Neuron (in vitro differentiated cells): Measurements from ENCODE around the gene ZKSCAN1.

Experiments
- H2AFZ ChIP-seq: one replicate; pipeline ENCODE4 v1.6.1; 2013; ENCODE audit warnings: low read depth, mild to moderate bottlenecking, inconsistent platforms, low read length, moderate library complexity
- H3K27me3 ChIP-seq: one replicate; pipeline ENCODE4 v1.6.1; 2013; ENCODE audit warnings: low read length; ENCODE audit not compliant: insufficient read depth
- H3K36me3 ChIP-seq: one replicate; pipeline ENCODE4 v1.6.1; 2013; ENCODE audit warnings: low read length; ENCODE audit not compliant: insufficient read depth
- H3K4me1 ChIP-seq: one replicate; pipeline ENCODE4 v1.6.1; 2013; ENCODE audit warnings: low read length; ENCODE audit not compliant: insufficient read depth
- H3K4me3 ChIP-seq: 2 replicates; pipeline ENCODE4 v1.5.1; 2013; ENCODE audit warnings: mild to moderate bottlenecking, low read length, moderate library complexity
- H3K9me3 ChIP-seq: one replicate; pipeline ENCODE4 v1.6.1; 2013; ENCODE audit warnings: low read length

ZKSCAN1 gene

DNA sequence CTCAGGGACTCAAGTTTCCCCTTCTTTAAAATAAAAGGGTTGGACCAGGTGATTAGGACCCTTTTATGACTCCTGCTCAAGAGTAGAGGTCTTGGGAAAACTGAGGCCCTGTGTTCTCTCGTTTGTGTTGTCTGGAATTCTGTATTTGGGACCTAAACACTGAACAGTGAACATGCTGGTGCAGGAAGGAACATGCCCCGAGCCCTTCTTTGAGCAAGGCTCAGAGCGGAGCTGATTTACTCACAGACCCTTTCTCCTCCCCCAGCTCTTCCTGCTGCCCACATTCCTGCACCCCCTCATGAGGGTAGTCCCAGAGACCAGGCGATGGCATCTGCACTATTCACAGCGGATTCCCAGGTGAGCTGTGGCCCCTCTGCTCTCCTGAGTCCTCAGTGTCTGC, 14.2 kb downstream of the ZKSCAN1 start:
- no peaks in the 10 kb centered on the region for H3K4me1 ChIP-seq
- peaks cover 84% of the 10 kb centered on the region for H3K36me3 ChIP-seq
- no peaks in the 10 kb centered on the region for H3K27me3 ChIP-seq
- H3K4me3 ChIP-seq, result no peak overlapping the region
- H3K9me3 ChIP-seq, result no peaks in the 10 kb centered on the region
- no peak overlapping the region for H2AFZ ChIP-seq

DNA sequence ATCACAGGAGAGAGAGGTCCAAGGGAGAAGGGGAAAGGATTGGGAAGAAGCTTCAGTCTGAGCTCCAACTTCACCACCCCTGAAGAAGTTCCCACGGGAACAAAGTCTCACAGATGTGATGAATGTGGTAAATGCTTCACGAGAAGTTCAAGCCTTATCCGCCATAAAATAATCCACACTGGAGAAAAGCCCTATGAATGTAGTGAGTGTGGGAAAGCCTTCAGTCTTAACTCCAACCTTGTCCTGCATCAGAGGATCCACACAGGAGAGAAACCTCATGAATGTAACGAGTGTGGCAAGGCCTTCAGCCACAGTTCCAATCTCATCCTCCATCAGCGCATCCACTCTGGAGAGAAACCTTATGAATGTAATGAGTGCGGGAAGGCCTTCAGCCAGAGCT, 18.1 kb downstream of the ZKSCAN1 start:
- H3K4me1 ChIP-seq, result no peaks in the 10 kb centered on the region
- H3K27me3 ChIP-seq, result no peaks in the 10 kb centered on the region
- H2AFZ ChIP-seq, result no peak overlapping the region
- H3K4me3 ChIP-seq, result no peak overlapping the region
- H3K36me3 ChIP-seq, result peaks cover 87% of the 10 kb centered on the region
- no peaks in the 10 kb centered on the region for H3K9me3 ChIP-seq

DNA sequence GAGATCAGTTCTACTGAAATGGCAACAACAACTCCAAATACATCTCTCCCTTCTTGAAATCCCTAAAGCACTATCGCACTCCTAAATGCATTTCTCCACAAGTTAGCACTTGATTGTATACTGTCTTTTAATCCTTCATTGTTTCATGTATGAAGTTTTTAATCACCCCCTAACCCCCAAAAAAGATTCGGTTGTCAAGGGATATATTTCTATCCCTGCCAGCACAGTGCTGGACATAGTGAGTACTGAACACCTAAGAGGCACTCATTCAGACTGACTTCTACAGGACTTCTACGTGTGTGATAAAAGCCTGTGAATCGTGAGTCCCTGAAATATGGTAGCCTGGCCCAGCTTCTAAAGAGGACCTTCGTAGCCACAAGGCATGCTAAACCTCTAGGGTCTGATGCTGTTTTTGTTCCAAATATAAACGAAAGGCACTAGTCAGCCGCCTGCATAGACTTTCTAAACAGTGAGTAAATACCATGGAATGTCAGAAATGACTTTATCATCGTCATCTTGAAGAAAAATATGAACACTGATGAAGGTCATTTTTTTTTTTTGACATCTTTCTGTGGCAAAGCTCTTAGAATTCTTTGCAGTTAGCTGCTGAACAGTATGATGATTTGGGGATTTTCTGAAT, 19.6 kb downstream of the ZKSCAN1 start:
- Histone ChIP-seq H2AFZ (no peak overlapping the region), H3K4me1 (no peaks in the 10 kb centered on the region), H3K9me3 (no peaks in the 10 kb centered on the region), H3K4me3 (no peak overlapping the region), H3K27me3 (no peaks in the 10 kb centered on the region), H3K36me3 (peaks cover 81% of the 10 kb centered on the region)

DNA sequence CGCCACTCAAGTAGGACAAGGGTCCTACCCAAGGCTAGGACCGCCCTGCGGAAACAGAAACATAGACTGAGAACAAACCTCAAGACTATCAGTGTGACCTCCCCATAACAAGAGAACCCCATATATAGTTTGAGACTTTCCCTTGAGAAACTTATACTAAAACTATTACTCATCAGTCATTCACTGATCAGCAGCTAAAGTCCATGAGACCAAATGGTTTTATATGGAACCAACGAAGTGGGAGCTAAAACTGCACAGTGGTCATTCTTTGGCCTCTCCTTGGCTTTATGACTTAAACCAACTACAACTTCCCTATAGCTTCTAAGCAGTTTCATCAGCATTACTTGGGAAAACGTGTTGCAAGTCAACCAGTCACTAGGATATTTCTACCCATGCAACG, 20.5 kb downstream of the ZKSCAN1 start:
- Histone ChIP-seq H3K36me3 (peaks cover 77% of the 10 kb centered on the region), H3K9me3 (no peaks in the 10 kb centered on the region), H3K4me1 (no peaks in the 10 kb centered on the region), H3K27me3 (no peaks in the 10 kb centered on the region), H2AFZ (no peak overlapping the region), H3K4me3 (no peak overlapping the region)

DNA sequence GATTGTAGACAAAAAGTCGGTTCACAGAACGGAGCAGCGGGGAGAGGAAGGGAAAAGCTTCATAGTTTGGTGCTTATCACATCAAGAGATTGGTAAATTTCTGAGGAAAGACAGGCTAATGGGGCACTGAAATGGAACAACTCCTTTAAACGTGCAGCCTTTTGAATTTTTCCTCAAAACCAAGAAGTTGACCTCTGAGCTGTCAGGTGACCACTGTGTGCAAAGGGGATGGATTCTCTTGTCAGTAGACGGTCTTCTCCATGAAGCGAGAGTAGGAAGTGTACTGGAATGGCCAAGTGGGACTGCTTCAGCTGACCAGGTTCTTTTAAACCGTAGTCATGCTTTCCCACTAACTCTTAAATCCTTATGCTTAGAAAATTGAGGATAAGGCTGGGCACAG, 22.9 kb downstream of the ZKSCAN1 start:
- no peak overlapping the region for H3K4me3 ChIP-seq
- H3K27me3 ChIP-seq, result no peaks in the 10 kb centered on the region
- H3K36me3 ChIP-seq, result peaks cover 58% of the 10 kb centered on the region
- H3K4me1 ChIP-seq, result no peaks in the 10 kb centered on the region
- H3K9me3 ChIP-seq, result no peaks in the 10 kb centered on the region
- H2AFZ ChIP-seq, result no peak overlapping the region

DNA sequence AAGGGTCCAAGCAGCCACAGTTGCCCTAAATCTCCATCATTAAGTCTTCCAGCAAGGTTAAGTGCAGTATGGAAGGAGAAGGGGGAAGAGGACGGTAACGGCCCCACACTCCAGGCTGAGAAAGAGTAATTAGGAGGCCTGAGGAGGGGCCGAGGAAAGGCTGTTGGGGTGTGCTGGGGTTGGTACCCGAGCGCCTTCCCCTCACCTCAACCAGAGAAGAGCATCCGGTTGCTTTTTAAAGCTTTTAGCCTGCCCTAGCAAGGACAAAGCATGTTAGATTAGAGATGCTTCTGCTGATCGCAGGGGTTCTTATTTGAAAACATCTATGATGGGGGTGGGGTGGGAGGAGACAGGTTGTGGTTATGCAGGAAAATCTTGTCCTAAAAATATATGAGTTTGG, 25.2 kb downstream of the ZKSCAN1 start:
- H3K9me3 ChIP-seq, result no peaks in the 10 kb centered on the region
- no peak overlapping the region for H2AFZ ChIP-seq
- no peaks in the 10 kb centered on the region for H3K4me1 ChIP-seq
- no peak overlapping the region for H3K4me3 ChIP-seq
- no peaks in the 10 kb centered on the region for H3K27me3 ChIP-seq
- H3K36me3 ChIP-seq, result peaks cover 35% of the 10 kb centered on the region

DNA sequence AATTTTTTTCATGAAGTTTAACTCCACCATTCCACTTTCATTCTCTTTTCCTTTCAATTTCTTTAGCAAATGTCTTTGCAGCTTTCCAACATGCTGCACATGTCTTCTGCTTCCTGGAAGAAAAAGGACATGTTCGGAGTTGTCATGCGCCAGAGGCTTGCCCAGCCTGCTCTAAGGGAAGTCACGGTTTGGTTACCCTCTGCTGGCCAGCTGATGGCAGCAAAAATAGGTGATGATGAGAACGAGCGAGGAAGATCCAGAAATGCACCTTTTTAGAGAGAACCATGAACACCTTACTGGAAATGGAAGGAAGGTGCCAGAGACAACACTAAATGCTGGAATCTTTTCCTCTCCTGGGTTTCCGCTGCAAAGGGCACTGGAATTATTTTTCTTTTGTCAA, 29.3 kb downstream of the ZKSCAN1 start:
- H2AFZ ChIP-seq, result no peak overlapping the region
- no peaks in the 10 kb centered on the region for H3K27me3 ChIP-seq
- H3K4me1 ChIP-seq, result no peaks in the 10 kb centered on the region
- no peak overlapping the region for H3K4me3 ChIP-seq
- H3K36me3 ChIP-seq, result peaks cover 5% of the 10 kb centered on the region
- no peaks in the 10 kb centered on the region for H3K9me3 ChIP-seq

DNA sequence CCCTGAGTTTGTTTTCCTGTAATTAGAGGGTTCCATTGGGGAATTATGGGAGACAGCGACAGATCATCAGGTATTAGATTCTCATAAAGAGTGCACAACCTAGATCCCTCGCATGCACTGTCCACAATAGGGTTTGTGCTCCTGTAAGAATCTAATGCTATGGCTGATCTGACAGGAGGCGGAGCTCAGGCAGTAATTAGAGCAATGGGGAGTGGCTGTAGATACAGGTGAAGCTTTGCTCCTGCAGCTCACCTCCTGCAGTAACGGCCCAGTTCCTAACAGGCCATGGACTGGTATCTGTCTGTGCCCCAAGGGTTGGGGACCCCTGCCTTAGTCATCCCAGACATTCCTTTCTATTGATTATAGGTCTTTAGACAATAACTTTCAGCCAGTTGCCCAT, 33.3 kb downstream of the ZKSCAN1 start:
- Histone ChIP-seq H3K4me3 (no peak overlapping the region), H3K4me1 (peaks cover 2% of the 10 kb centered on the region), H3K36me3 (peaks cover 11% of the 10 kb centered on the region), H3K9me3 (no peaks in the 10 kb centered on the region), H3K27me3 (no peaks in the 10 kb centered on the region), H2AFZ (peak overlapping the region; percentile 91)

DNA sequence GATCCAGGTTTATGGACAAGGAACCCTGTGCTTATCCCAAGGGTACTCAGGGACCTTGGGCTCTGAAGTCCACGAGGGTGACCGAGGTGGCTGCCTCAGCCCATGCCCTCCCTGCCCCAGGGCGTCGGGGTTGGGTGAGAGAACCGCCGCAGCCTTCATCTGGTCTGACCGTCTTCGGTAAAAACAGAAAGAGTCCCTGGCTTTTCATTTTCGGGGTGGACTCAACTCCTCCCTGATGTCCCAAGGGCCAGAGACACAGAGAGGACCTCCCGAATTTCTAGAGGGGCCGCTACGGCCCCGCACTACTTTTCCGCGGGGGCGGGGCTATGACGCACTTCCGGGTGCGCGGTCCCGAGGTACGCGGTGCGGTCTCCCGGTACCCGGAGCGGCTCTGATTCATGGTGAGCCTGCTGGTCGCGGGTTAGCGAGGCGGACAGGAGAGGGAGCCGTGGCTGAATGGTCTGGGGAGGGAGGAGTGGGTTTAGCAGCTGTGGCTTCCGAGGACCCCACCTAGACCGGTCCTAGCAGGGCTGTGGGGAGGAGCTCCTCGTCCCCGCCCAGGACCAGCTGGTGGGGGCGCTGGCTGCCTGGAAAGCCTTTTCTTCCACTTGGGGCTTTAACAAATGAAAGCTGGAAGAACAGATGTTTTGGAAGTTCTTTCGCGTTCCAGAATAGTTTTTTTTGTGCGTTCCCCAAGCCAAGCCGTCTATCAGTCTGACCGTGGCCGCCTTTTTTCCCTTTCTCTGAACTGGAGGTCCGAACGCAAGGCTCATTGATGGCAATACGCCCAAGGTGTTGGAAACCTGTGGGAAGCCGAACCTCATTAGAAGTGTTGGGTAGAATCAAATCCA, 34.3 kb downstream of the ZKSCAN1 start, which contains the start of gene ZSCAN21:
Gene ZSCAN21 (plus strand): TSS at position 334 of the 851 bp plus-strand sequence. CDS start 7,233 bp downstream, outside the sequence.
- Histone ChIP-seq H2AFZ (peak within 1 kb of the TSS; percentile 91), H3K27me3 (no peaks in the 10 kb centered on the region), H3K4me1 (peaks cover 2% of the 10 kb centered on the region), H3K4me3 (peak within 1 kb of the TSS; percentile 83), H3K9me3 (no peaks in the 10 kb centered on the region), H3K36me3 (peaks cover 11% of the 10 kb centered on the region)

DNA sequence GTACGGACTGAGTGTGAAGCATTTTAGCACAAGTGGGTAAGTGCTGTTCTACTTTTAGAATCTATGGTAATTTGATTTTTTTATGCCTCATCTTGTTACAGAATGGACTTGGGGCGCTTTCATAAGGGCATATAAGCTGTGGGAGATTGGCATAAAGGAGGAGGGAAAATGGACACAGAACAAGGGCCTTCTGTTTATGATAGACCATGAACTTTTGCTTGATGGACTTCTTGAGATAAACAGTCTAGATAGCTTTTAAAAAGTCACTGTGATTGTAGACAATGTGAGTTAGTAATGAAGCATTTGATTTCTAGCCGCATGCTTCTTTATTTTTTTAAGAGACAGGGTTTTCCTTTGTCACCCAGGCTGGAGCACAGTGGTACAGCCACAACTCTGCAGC, 36.2 kb downstream of the ZKSCAN1 start:
- Histone ChIP-seq H2AFZ (no peak overlapping the region), H3K4me1 (peaks cover 2% of the 10 kb centered on the region), H3K27me3 (no peaks in the 10 kb centered on the region), H3K4me3 (no peak overlapping the region), H3K9me3 (no peaks in the 10 kb centered on the region), H3K36me3 (peaks cover 17% of the 10 kb centered on the region)

DNA sequence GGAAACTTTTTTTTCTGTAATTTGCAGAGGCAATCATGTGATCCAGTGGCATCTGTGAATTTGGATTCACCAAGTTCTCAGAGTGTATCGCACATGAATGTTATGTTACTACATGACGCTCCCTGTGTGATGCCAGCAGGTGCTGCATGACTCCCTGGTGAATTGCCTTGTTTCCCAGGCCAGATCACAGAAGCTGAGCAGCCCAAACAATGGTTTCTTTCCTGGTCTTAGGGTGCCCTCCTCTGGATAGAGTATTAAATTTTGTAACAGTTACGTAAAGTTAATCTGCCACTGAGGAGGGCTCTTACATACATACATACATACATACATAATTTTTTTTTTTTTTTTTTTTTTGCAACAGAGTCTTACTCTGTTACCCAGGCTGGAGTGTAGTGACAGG, 37.8 kb downstream of the ZKSCAN1 start:
- H3K9me3 ChIP-seq, result no peaks in the 10 kb centered on the region
- H3K4me1 ChIP-seq, result peaks cover 2% of the 10 kb centered on the region
- H3K4me3 ChIP-seq, result no peak overlapping the region
- H2AFZ ChIP-seq, result no peak overlapping the region
- no peaks in the 10 kb centered on the region for H3K27me3 ChIP-seq
- H3K36me3 ChIP-seq, result peaks cover 33% of the 10 kb centered on the region

DNA sequence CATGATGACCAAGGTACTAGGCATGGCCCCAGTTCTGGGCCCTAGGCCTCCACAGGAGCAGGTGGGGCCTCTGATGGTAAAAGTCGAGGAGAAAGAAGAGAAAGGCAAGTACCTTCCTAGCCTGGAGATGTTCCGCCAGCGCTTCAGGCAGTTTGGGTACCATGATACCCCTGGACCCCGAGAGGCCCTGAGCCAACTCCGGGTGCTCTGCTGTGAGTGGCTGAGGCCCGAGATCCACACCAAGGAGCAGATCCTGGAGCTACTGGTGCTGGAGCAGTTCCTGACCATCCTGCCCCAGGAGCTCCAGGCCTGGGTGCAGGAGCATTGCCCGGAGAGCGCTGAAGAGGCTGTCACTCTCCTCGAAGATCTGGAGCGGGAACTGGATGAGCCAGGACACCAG, 41.6 kb downstream of the ZKSCAN1 start:
- Histone ChIP-seq H3K9me3 (no peaks in the 10 kb centered on the region), H3K4me3 (no peak overlapping the region), H2AFZ (no peak overlapping the region), H3K36me3 (peaks cover 53% of the 10 kb centered on the region), H3K27me3 (no peaks in the 10 kb centered on the region), H3K4me1 (no peaks in the 10 kb centered on the region)

DNA sequence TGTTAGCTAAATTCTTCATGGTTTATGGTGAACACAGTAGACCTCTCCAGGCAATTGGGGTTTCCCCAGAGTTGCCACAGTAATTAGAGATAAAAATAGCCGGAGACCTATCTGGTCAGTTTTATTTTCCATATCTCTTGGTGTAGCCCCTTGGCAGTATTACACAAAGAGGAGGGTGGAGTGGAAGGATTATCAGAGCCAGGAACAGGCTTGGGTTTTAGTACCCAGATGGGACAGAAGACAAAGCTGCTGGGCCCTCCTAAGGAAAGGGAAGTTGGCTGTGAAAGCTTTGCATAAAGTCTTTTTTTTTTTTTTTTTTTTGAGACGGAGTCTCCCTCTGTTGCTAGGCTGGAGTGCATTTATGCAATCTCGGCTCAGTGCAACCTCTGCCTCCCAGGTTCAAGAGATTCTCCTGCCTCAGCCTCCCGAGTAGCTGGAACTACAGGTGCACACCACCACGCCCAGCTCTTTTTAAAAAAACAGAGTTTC, 43.9 kb downstream of the ZKSCAN1 start:
- no peaks in the 10 kb centered on the region for H3K9me3 ChIP-seq
- H3K27me3 ChIP-seq, result no peaks in the 10 kb centered on the region
- no peak overlapping the region for H3K4me3 ChIP-seq
- H2AFZ ChIP-seq, result no peak overlapping the region
- no peaks in the 10 kb centered on the region for H3K4me1 ChIP-seq
- peaks cover 59% of the 10 kb centered on the region for H3K36me3 ChIP-seq
